SK-N-SH (cell line): ENCODE measurements around the gene SFMBT2. TPM values are rescaled to one million over a fixed set of nuclear protein-coding genes. Genes with fewer than 3 reads are reported as not detected.

ENCODE experiments used
- CTCF ChIA-PET: fragments of 300-600, 350-600 bp; formaldehyde crosslinking; extraction: SDS; loops from one replicate; lab custom pipeline; 2021; lab: Yijun Ruan, JAX
- POLR2A ChIA-PET: fragments of 350-600 bp; sonication (Branson Sonifier 250); formaldehyde crosslinking; extraction: SDS; loops from one replicate; lab custom pipeline; 2020; ENCODE audit warnings: antibody characterized with exemption, inconsistent platforms; lab: Yijun Ruan, JAX
- DNase-seq: peaks from one replicate; pipeline ENCODE4 v3.0.0; 2012
- H2AFZ ChIP-seq: fragments of 200-600 bp; sonication (generic); 2 replicates; pipeline ENCODE4 v1.8.1; 2016; ENCODE audit warnings: antibody characterized with exemption, mild to moderate bottlenecking, low read depth
- H3F3A ChIP-seq: fragments of 200-600 bp; sonication (generic); replicated peaks from 2 replicates; pipeline ENCODE3; 2016; ENCODE audit warnings: antibody characterized with exemption, mild to moderate bottlenecking; ENCODE audit not compliant: insufficient read depth
- H3K27ac ChIP-seq, 2 experiments: fragments of 200-500 bp in 1 of 2; fragments of 200-600 bp in 1 of 2; sonication (Bioruptor generic) in 1 of 2; sonication (generic), shearing (Covaris generic) in 1 of 2; 2 replicates each; pipeline versions ENCODE4 v1.5.1 to v1.6.1; 2014 to 2016; ENCODE audit warnings: low read depth in 2 of 2, inconsistent platforms in 1 of 2, low read length in 1 of 2, mild to moderate bottlenecking in 1 of 2, mixed read lengths in 1 of 2
- H3K27me3 ChIP-seq: fragments of 200-600 bp; sonication (generic), shearing (Covaris generic); 2 replicates; pipeline ENCODE4 v1.6.1; 2016; ENCODE audit warnings: mixed run types; ENCODE audit not compliant: insufficient read depth
- H3K36me3 ChIP-seq, 2 experiments: fragments of 200-500 bp in 1 of 2; fragments of 200-600 bp in 1 of 2; sonication (Bioruptor generic) in 1 of 2; sonication (generic) in 1 of 2; replicated peaks in 1 of 2; 2 replicates each; pipeline versions ENCODE3 to v1.5.1; 2014 to 2016; ENCODE audit warnings: low read length in 1 of 2, mild to moderate bottlenecking in 1 of 2; ENCODE audit not compliant: insufficient read depth in 2 of 2, control insufficient read depth in 1 of 2
- H3K4me1 ChIP-seq, 2 experiments: fragments of 200-500 bp in 1 of 2; fragments of 200-600 bp in 1 of 2; sonication (Bioruptor generic) in 1 of 2; sonication (generic), shearing (Covaris generic) in 1 of 2; 2 replicates each; pipeline versions ENCODE4 v1.5.1 to v1.6.1; 2014 to 2016; ENCODE audit warnings: low read depth in 1 of 2, low read length in 1 of 2, mixed run types in 1 of 2; ENCODE audit not compliant: insufficient read depth in 2 of 2, control insufficient read depth in 1 of 2
- H3K4me2 ChIP-seq: fragments of 200-600 bp; sonication (generic), shearing (Covaris generic); 2 replicates; pipeline ENCODE4 v1.6.1; 2017; ENCODE audit warnings: mixed run types
- H3K4me3 ChIP-seq, 2 experiments: fragments of 200-500 bp in 1 of 2; fragments of 200-600 bp in 1 of 2; sonication (Bioruptor generic) in 1 of 2; sonication (generic), shearing (Covaris generic) in 1 of 2; 2 replicates each; pipeline versions ENCODE4 v1.5.1 to v1.8.1; 2014 to 2016; ENCODE audit warnings: low read depth in 2 of 2, inconsistent platforms in 1 of 2, low read length in 1 of 2, mild to moderate bottlenecking in 1 of 2, mixed read lengths in 1 of 2, moderate library complexity in 1 of 2
- H3K79me2 ChIP-seq: fragments of 200-600 bp; sonication (generic); 2 replicates; pipeline ENCODE4 v1.8.1; 2017; ENCODE audit warnings: mild to moderate bottlenecking; ENCODE audit not compliant: insufficient read depth
- H3K9ac ChIP-seq: fragments of 200-600 bp; sonication (generic); 2 replicates; pipeline ENCODE4 v1.6.1; 2017; ENCODE audit warnings: mixed run types
- H3K9me2 ChIP-seq: fragments of 200-600 bp; sonication (generic); 2 replicates; pipeline ENCODE4 v1.6.1; 2017; ENCODE audit warnings: mixed run types
- H3K9me3 ChIP-seq: fragments of 200-600 bp; sonication (generic); 2 replicates; pipeline ENCODE4 v1.6.1; 2017; ENCODE audit warnings: mixed run types, mild to moderate bottlenecking, moderate library complexity
- H4K20me1 ChIP-seq: fragments of 200-600 bp; sonication (generic); 2 replicates; pipeline ENCODE4 v1.6.1; 2017; ENCODE audit warnings: mild to moderate bottlenecking, mixed run types; ENCODE audit not compliant: insufficient read depth
- CTCF ChIP-seq: fragments of 200-600 bp; sonication (generic); IDR thresholded peaks from 2 replicates; pipeline ENCODE4 v1.6.1; 2017; ENCODE audit warnings: antibody characterized with exemption, mild to moderate bottlenecking, moderate library complexity
- ELF1 ChIP-seq: IDR thresholded peaks from 2 replicates; pipeline ENCODE4 v1.4.0; 2012
- FOSL2 ChIP-seq: IDR thresholded peaks from 2 replicates; pipeline ENCODE4 v1.4.0; 2012; ENCODE audit warnings: low read depth, mild to moderate bottlenecking, moderate library complexity, borderline replicate concordance
- FOXJ3 ChIP-seq: sonication (generic); formaldehyde crosslinking; IDR thresholded peaks from 2 replicates; pipeline ENCODE4 v1.5.1; 2020; ENCODE audit warnings: mild to moderate bottlenecking, missing genetic modification reagents
- FOXM1 ChIP-seq: IDR thresholded peaks from 2 replicates; pipeline ENCODE4 v1.4.0; 2012; ENCODE audit warnings: low read depth, mild to moderate bottlenecking
- GATA2 ChIP-seq: sonication (generic); formaldehyde crosslinking; IDR thresholded peaks from 2 replicates; pipeline ENCODE4 v1.5.0; 2020; ENCODE audit warnings: mild to moderate bottlenecking, missing genetic modification reagents
- JUND ChIP-seq: IDR thresholded peaks from 2 replicates; pipeline ENCODE4 v1.4.0; 2012
- MXI1 ChIP-seq: IDR thresholded peaks from 2 replicates; pipeline ENCODE4 v1.6.1; 2012; ENCODE audit warnings: mild to moderate bottlenecking, low read depth, low read length, improper control_type of control experiment
- NFIC ChIP-seq: IDR thresholded peaks from 2 replicates; pipeline ENCODE4 v1.4.0; 2012; ENCODE audit warnings: borderline replicate concordance
- PBX3 ChIP-seq: IDR thresholded peaks from 2 replicates; pipeline ENCODE4; 2012
- POLR2AphosphoS5 ChIP-seq: IDR thresholded peaks from 2 replicates; pipeline ENCODE4 v1.6.1; 2012; ENCODE audit warnings: low read depth, low read length
- RAD21 ChIP-seq: IDR thresholded peaks from 2 replicates; pipeline ENCODE4 v1.6.1; 2012; ENCODE audit warnings: mild to moderate bottlenecking, low read length
- REST ChIP-seq: IDR thresholded peaks from 2 replicates; pipeline ENCODE4 v1.6.1; 2012; ENCODE audit warnings: mild to moderate bottlenecking, low read depth, low read length, moderate library complexity
- RFX5 ChIP-seq: IDR thresholded peaks from 2 replicates; pipeline ENCODE4 v1.6.1; 2012; ENCODE audit warnings: mild to moderate bottlenecking, improper control_type of control experiment, low read length
- RXRA ChIP-seq: IDR thresholded peaks from 2 replicates; pipeline ENCODE4 v1.4.0; 2012; ENCODE audit warnings: low read depth, mild to moderate bottlenecking, borderline replicate concordance
- SIN3A ChIP-seq: IDR thresholded peaks from 2 replicates; pipeline ENCODE4 v1.6.1; 2012; ENCODE audit warnings: low read depth, mild to moderate bottlenecking, low read length, moderate library complexity, borderline replicate concordance
- SMC3 ChIP-seq: IDR thresholded peaks from 2 replicates; pipeline ENCODE4 v1.6.1; 2012; ENCODE audit warnings: low read depth, low read length, improper control_type of control experiment
- TAF1 ChIP-seq: IDR thresholded peaks from 2 replicates; pipeline ENCODE4 v1.6.1; 2012; ENCODE audit warnings: low read depth, mild to moderate bottlenecking, low read length, moderate library complexity, borderline replicate concordance
- USF1 ChIP-seq: IDR thresholded peaks from 2 replicates; pipeline ENCODE4 v1.4.0; 2012; ENCODE audit warnings: low read depth, borderline replicate concordance
- polyA plus RNA-seq, 3 experiments: library from polyadenylated mRNA; depleted of rRNA; stranded (reverse); fragments of >200 nt; gene quantifications; 2 replicates each; pipeline ENCODE4 v1.2.3, GENCODE V29; 2012

SFMBT2 gene
- polyA plus RNA-seq, 1 of the 3 experiments (the other 2 are of a cell fraction), result 0.20 TPM

- TF ChIP-seq FOXM1, result no peak
- no peak for TF ChIP-seq FOSL2
- TF ChIP-seq USF1, result no peak
- TF ChIP-seq JUND, result no peak
- no peak for TF ChIP-seq FOXJ3 (CRISPR knock-in tag)
- TF ChIP-seq RAD21, result no peak
- no peak for TF ChIP-seq NFIC
- no peak for TF ChIP-seq RXRA
- no peak for TF ChIP-seq SIN3A
- TF ChIP-seq RFX5, result no peak
- TF ChIP-seq REST, result no peak
- no peak for TF ChIP-seq ELF1
- TF ChIP-seq PBX3, result no peak
- no peak for TF ChIP-seq GATA2 (CRISPR knock-in tag)
- no peak for TF ChIP-seq SMC3
- TF ChIP-seq CTCF, result no peak
- TF ChIP-seq TAF1, result no peak
- no peak for TF ChIP-seq MXI1
- TF ChIP-seq POLR2AphosphoS5, result no peak
- Histone ChIP-seq H3K9me3 (no peaks in the 10 kb centered on the region), H3K4me3 (no peak overlapping the region), H3K27me3 (no peaks in the 10 kb centered on the region), H3K9ac (no peak overlapping the region), H3K4me2 (no peak overlapping the region), H3K4me1 (peaks cover 0 to 9% of the 10 kb centered on the region in 2 experiments; a peak in 2 of 4 replicates), H3K79me2 (no peaks in the 10 kb centered on the region), H4K20me1 (no peaks in the 10 kb centered on the region), H3K36me3 (no peaks in the 10 kb centered on the region), H3K9me2 (no peaks in the 10 kb centered on the region), H3K27ac (no peak overlapping the region), H2AFZ (no peak overlapping the region), H3F3A (no peaks in the 10 kb centered on the region)
- POLR2A ChIA-PET, result no interaction called here
- CTCF ChIA-PET, result no interaction called here
- DNase-seq, result no peak
Observed at GRCh38 chr10:7296076-7296475, 114.8 kb downstream of the SFMBT2 start.
